GM19452 (cell line): ENCODE data around the gene HMG20A.
A peak's percentile ranks its signal among the peaks of the same experiment; 100 is the strongest.
"Not testable (repeated sequence)": the region's sequence is repeated elsewhere in the genome, so short reads cannot be mapped to it uniquely, and the experiment has no call there.

Experiments used
- ATAC-seq: cut with Tn5 transposase; IDR thresholded peaks from one replicate; pipeline ENCODE4 v1.9.1; 2021; ENCODE audit not compliant: unreplicated experiment

The HMG20A gene

GRCh38 chr15:77406173-77406759, 14.4 kb upstream of the HMG20A start:
- ATAC-seq: not testable (repeated sequence)

- no peak for ATAC-seq
Observed at GRCh38 chr15:77406846-77407245, 13.8 kb upstream of the HMG20A start.

- peak; percentile 72 for ATAC-seq
Observed at GRCh38 chr15:77409259-77410156, 11.2 kb upstream of the HMG20A start.

- ATAC-seq: not testable (repeated sequence)
Observed at GRCh38 chr15:77410157-77410500, 10.6 kb upstream of the HMG20A start.

GRCh38 chr15:77410701-77411618, 9.7 kb upstream of the HMG20A start:
- no peak for ATAC-seq

GRCh38 chr15:77411619-77411976, 9.1 kb upstream of the HMG20A start:
- no peak for ATAC-seq

GRCh38 chr15:77412972-77413698, 7.6 kb upstream of the HMG20A start:
- ATAC-seq: no peak

GRCh38 chr15:77413699-77414349, 6.9 kb upstream of the HMG20A start:
- ATAC-seq: no peak

- ATAC-seq: no peak
Observed at GRCh38 chr15:77414789-77415442, 5.8 kb upstream of the HMG20A start.

GRCh38 chr15:77415450-77416147, 5.1 kb upstream of the HMG20A start:
- ATAC-seq: no peak

- ATAC-seq: no peak
Observed at GRCh38 chr15:77416148-77416455, 4.6 kb upstream of the HMG20A start.

GRCh38 chr15:77416954-77417353, 3.7 kb upstream of the HMG20A start:
- ATAC-seq: no peak

GRCh38 chr15:77417602-77418001, 3.1 kb upstream of the HMG20A start:
- no peak for ATAC-seq

- no peak for ATAC-seq
Observed at GRCh38 chr15:77418391-77418965, 2.2 kb upstream of the HMG20A start.

- ATAC-seq: peak; percentile 25
Observed at GRCh38 chr15:77418966-77419835, 1.5 kb upstream of the HMG20A start.

GRCh38 chr15:77419836-77420609, 665 bp upstream of the HMG20A start, which contains the start of gene PEAK1:
Gene PEAK1 (minus strand): TSS chr15:77420104. CDS start chr15:77181926, 238,178 bp downstream.
- ATAC-seq: peak; percentile 90

- ATAC-seq: no peak
Observed at GRCh38 chr15:77421370-77421700, 647 bp downstream of the HMG20A start.
